Neural crest cell (in vitro differentiated cells): Measurements from ENCODE around the gene CLIP4. TPM values are rescaled to one million over a fixed set of nuclear protein-coding genes. Genes with fewer than 3 reads are reported as not detected.

Source experiments
- DNase-seq: peaks from one replicate; pipeline ENCODE4 v3.0.0; 2021; ENCODE audit warnings: low read depth, mixed read lengths, low spot score
- H3K27ac Mint-ChIP-seq: one replicate; pipeline ENCODE4 v1.8.0; 2021; ENCODE audit warnings: mild to moderate bottlenecking, mixed read lengths; ENCODE audit not compliant: unreplicated experiment
- H3K27me3 Mint-ChIP-seq: 2 replicates; pipeline ENCODE4 v1.8.0; 2021; ENCODE audit warnings: low read depth, mild to moderate bottlenecking, mixed read lengths
- H3K36me3 Mint-ChIP-seq: 2 replicates; pipeline ENCODE4 v1.8.0; 2021; ENCODE audit warnings: low read depth, mild to moderate bottlenecking, mixed read lengths
- H3K4me1 Mint-ChIP-seq: 2 replicates; pipeline ENCODE4 v1.8.0; 2021; ENCODE audit warnings: mixed read lengths
- H3K4me3 Mint-ChIP-seq: one replicate; pipeline ENCODE4 v1.8.0; 2021; ENCODE audit warnings: mild to moderate bottlenecking, mixed read lengths
- H3K9me3 Mint-ChIP-seq: 2 replicates; pipeline ENCODE4 v1.8.0; 2021; ENCODE audit warnings: mixed read lengths
- CTCF ChIP-seq: fragments of 200-600 bp; sonication (generic); conservative IDR thresholded peaks from 2 replicates; pipeline ENCODE4 v1.5.0; 2021; ENCODE audit warnings: antibody characterized with exemption, mild to moderate bottlenecking
- total RNA-seq: library from RNA; stranded (reverse); gene quantifications from 2 replicates; pipeline ENCODE4 v1.2.1, GENCODE V29; 2021

CLIP4 gene
- total RNA-seq, 1 donor from 2014 or later: 14.5 TPM

GRCh38 chr2:29071032-29071975, 43.9 kb upstream of the CLIP4 start:
- Mint-ChIP-seq H3K36me3 (no peaks in the 10 kb centered on the region), H3K9me3 (no peaks in the 10 kb centered on the region), H3K27ac (no peak overlapping the region), H3K4me3 (no peak overlapping the region), H3K27me3 (no peaks in the 10 kb centered on the region), H3K4me1 (peaks cover 28% of the 10 kb centered on the region)
- TF ChIP-seq CTCF: no peak
- no peak for DNase-seq

GRCh38 chr2:29072251-29072650, 43.0 kb upstream of the CLIP4 start:
- H3K4me3 Mint-ChIP-seq: no peak overlapping the region
- H3K9me3 Mint-ChIP-seq: no peaks in the 10 kb centered on the region
- H3K36me3 Mint-ChIP-seq: no peaks in the 10 kb centered on the region
- TF ChIP-seq CTCF: no peak
- peak overlapping the region; percentile 43 for H3K27ac Mint-ChIP-seq
- no peaks in the 10 kb centered on the region for H3K27me3 Mint-ChIP-seq
- no peak for DNase-seq
- H3K4me1 Mint-ChIP-seq: peaks cover 36% of the 10 kb centered on the region

DNA sequence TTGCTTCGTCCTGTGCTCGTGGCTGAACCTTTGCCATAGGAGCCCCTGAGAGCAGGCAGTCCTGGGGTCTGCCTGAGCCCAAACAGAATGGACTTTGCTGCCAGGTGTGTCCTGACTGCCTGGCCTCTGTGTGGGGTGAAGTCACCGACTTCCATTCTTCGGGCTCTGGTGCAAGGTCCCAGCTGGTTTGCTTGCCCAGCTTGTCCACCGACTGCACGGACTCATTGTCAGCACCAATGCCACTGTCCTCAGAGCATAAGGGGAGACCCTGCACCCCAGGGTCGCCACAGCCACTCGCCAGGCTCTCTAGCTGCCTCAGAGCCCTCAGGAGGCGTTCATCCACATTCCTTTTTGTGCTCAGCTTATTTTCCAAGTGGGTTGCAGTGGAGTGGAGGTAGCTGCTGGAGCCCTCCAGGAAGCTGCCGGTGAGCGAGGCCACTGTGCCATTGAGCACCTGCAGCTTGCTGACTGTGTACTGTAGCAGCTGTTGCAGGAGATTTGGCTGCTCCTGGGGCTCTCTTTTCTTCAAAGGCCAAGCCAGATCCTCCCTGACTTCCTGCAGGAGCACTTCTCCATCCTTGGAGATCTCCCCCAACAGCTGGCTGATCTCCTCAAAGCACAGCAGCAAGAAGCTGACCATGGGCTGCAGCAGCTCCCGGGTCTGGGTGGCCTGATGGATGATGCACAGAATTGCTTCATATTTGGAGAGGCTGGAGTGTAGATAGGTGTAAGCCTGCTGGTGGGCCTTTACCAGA, 42.1 kb upstream of the CLIP4 start:
- no peaks in the 10 kb centered on the region for H3K9me3 Mint-ChIP-seq
- no peaks in the 10 kb centered on the region for H3K27me3 Mint-ChIP-seq
- H3K36me3 Mint-ChIP-seq: peaks cover 3% of the 10 kb centered on the region
- TF ChIP-seq CTCF: no peak
- H3K4me1 Mint-ChIP-seq: peaks cover 36% of the 10 kb centered on the region
- no peak for DNase-seq
- no peak overlapping the region for H3K4me3 Mint-ChIP-seq
- no peak overlapping the region for H3K27ac Mint-ChIP-seq

DNA sequence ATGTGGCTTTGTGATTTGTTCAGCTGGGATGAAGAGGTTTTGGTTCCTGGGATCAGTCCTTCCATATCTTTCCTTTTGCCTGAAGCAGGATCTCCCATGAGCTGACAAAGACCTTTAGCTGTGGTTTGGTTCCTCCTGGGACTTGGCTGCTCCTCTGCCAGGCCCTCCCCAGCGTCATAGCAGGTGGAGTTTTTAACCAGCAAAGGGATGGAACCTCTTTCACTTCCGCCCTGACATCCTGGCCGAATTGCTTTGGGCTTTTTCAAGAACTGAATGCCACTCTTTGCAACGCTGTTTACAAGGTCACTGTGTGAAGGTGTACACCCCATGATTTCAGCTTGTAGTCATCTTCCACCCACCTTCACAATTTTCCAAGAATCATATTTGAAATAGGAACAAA, 41.3 kb upstream of the CLIP4 start:
- DNase-seq: no peak
- TF ChIP-seq CTCF: no peak
- H3K27me3 Mint-ChIP-seq: no peaks in the 10 kb centered on the region
- H3K4me3 Mint-ChIP-seq: no peak overlapping the region
- peaks cover 36% of the 10 kb centered on the region for H3K4me1 Mint-ChIP-seq
- peaks cover 3% of the 10 kb centered on the region for H3K36me3 Mint-ChIP-seq
- H3K9me3 Mint-ChIP-seq: no peaks in the 10 kb centered on the region
- H3K27ac Mint-ChIP-seq: peak overlapping the region; percentile 40

- H3K27me3 Mint-ChIP-seq: no peaks in the 10 kb centered on the region
- H3K4me3 Mint-ChIP-seq: peak within 1 kb of the TSS; percentile 6
- TF ChIP-seq CTCF: no peak
- peak within 1 kb of the TSS; percentile 40 for H3K27ac Mint-ChIP-seq
- peaks cover 4% of the 10 kb centered on the region for H3K9me3 Mint-ChIP-seq
- DNase-seq: no peak
- H3K4me1 Mint-ChIP-seq: peaks cover 36% of the 10 kb centered on the region
- H3K36me3 Mint-ChIP-seq: peaks cover 5% of the 10 kb centered on the region
These were observed 40.8 kb upstream of the CLIP4 start, which contains the start of gene PCARE for GRCh38 chr2:29074411-29074810. Gene PCARE, minus strand, starts transcription at chr2:29074523. Its CDS starts 262 bp downstream, at chr2:29074261.
